B cell (primary cell): ENCODE data around the gene CASP9.

ENCODE experiments used
- CTCF ChIP-seq: fragments of 200-600 bp; IDR thresholded peaks from one replicate; pipeline ENCODE4 v1.8.0; 2022; ENCODE audit warnings: antibody characterized with exemption, mild to moderate bottlenecking
- EZH2 ChIP-seq: IDR thresholded peaks from 2 replicates; pipeline ENCODE4 v1.6.1; 2012; ENCODE audit warnings: borderline replicate concordance, low read depth, mild to moderate bottlenecking, moderate library complexity, low read length; ENCODE audit not compliant: insufficient read depth, poor library complexity, severe bottlenecking

GRCh38 chr1:15445390-15446122, 78.5 kb downstream of the CASP9 start:
- TF ChIP-seq CTCF: no peak
- TF ChIP-seq EZH2: no peak
